HepG2 (cell line): ENCODE results near the gene MOB4. TPM values are rescaled to one million over a fixed set of nuclear protein-coding genes. Genes with fewer than 3 reads are reported as not detected.

Experiments
- FUBP1 ChIP-seq: sonication (generic); formaldehyde crosslinking; IDR thresholded peaks from 2 replicates; pipeline ENCODE4 v1.5.1; 2020; ENCODE audit warnings: missing genetic modification reagents, mild to moderate bottlenecking, borderline replicate concordance
- HNF4A ChIP-seq: sonication (generic); formaldehyde crosslinking; IDR thresholded peaks from 2 replicates; pipeline ENCODE4 v1.4.0; 2020; ENCODE audit warnings: missing genetic modification reagents
- HOXA3 ChIP-seq: sonication (generic); formaldehyde crosslinking; IDR thresholded peaks from 2 replicates; pipeline ENCODE4 v1.5.0; 2020; ENCODE audit warnings: missing genetic modification reagents
- KIAA2018 ChIP-seq: sonication (generic); formaldehyde crosslinking; IDR thresholded peaks from 2 replicates; pipeline ENCODE4 v1.5.0; 2020; ENCODE audit warnings: mild to moderate bottlenecking, missing genetic modification reagents, borderline replicate concordance
- MAX ChIP-seq: IDR thresholded peaks from 2 replicates; pipeline ENCODE4 v1.6.1; 2012; ENCODE audit warnings: inconsistent platforms
- NPAS2 ChIP-seq: sonication (generic); formaldehyde crosslinking; IDR thresholded peaks from 2 replicates; pipeline ENCODE4 v1.8.0; 2022; ENCODE audit warnings: mild to moderate bottlenecking, missing genetic modification reagents, borderline replicate concordance
- RBM22 ChIP-seq: fragments of 200-400 bp; formaldehyde crosslinking; optimal IDR thresholded peaks from 2 replicates; pipeline ENCODE3; 2017; ENCODE audit warnings: mild to moderate bottlenecking, low read length, moderate library complexity
- SPEN ChIP-seq: sonication (generic); formaldehyde crosslinking; IDR thresholded peaks from 2 replicates; pipeline ENCODE4 v1.5.1; 2020; ENCODE audit warnings: low read depth, mild to moderate bottlenecking, missing genetic modification reagents
- SYNCRIP ChIP-seq: fragments of 200-400 bp; formaldehyde crosslinking; IDR thresholded peaks from 2 replicates; pipeline ENCODE4 v1.6.1; 2018; ENCODE audit warnings: mild to moderate bottlenecking, low read depth, low read length; ENCODE audit not compliant: insufficient read depth
- ZFP82 ChIP-seq: sonication (generic); formaldehyde crosslinking; IDR thresholded peaks from 2 replicates; pipeline ENCODE4 v1.5.1; 2020; ENCODE audit warnings: mild to moderate bottlenecking, missing genetic modification reagents, borderline replicate concordance
- ZMYM4 ChIP-seq: sonication (generic); formaldehyde crosslinking; IDR thresholded peaks from 2 replicates; pipeline ENCODE4 v1.8.1; 2023; ENCODE audit warnings: mild to moderate bottlenecking, missing genetic modification reagents
- ZNF280D ChIP-seq: sonication (generic); formaldehyde crosslinking; IDR thresholded peaks from 2 replicates; pipeline ENCODE4 v1.5.1; 2020; ENCODE audit warnings: mild to moderate bottlenecking, missing genetic modification reagents
- ZNF30 ChIP-seq: sonication (generic); formaldehyde crosslinking; IDR thresholded peaks from 2 replicates; pipeline ENCODE4 v1.5.0; 2020; ENCODE audit warnings: mild to moderate bottlenecking, missing genetic modification reagents
- ZNF383 ChIP-seq: sonication (generic); formaldehyde crosslinking; IDR thresholded peaks from 2 replicates; pipeline ENCODE4 v1.4.0; 2020; ENCODE audit warnings: missing genetic modification reagents, mild to moderate bottlenecking, borderline replicate concordance
- ZNF619 ChIP-seq: sonication (generic); formaldehyde crosslinking; IDR thresholded peaks from 2 replicates; pipeline ENCODE4 v1.4.0; 2020; ENCODE audit warnings: mild to moderate bottlenecking, missing genetic modification reagents
- polyA plus RNA-seq, 8 experiments: library from polyadenylated mRNA; depleted of rRNA in 3 of 8; stranded (reverse) in 7 of 8; unstranded in 1 of 8; fragments of >200 nt; fragmentation: Illumina TruSeq in 4 of 8; extraction: Trizol in 4 of 8; gene quantifications; 2 replicates each; pipeline versions ENCODE4 v1.2.1 to v1.2.3, GENCODE V29; 2011 to 2016; ENCODE audit warnings: low read depth in 4 of 8, missing spikeins in 1 of 8, mixed read lengths in 1 of 8; ENCODE audit not compliant: insufficient read depth in 1 of 8
- total RNA-seq, 5 experiments: library from RNA; depleted of rRNA; stranded (reverse); fragments of >200 nt; fragmentation: Illumina TruSeq; extraction: Trizol; gene quantifications; 2 replicates each; pipeline ENCODE4 v1.2.3, GENCODE V29; 2016; ENCODE audit warnings: low read depth in 1 of 5

The MOB4 gene
- total and polyA plus RNA-seq, 2 of the 13 experiments (the other 11 are each of a cell fraction or from before 2014, with no cell fraction given): 35.7 to 38.6 TPM

GRCh38 chr2:197500503-197501131 is 15.2 kb upstream of the MOB4 start (continued):
- TF ChIP-seq ZNF280D (CRISPR knock-in tag) (no peak), ZNF619 (CRISPR knock-in tag) (no peak), ZMYM4 (CRISPR knock-in tag) (no peak), KIAA2018 (CRISPR knock-in tag) (no peak), RBM22 (no peak), ZFP82 (CRISPR knock-in tag) (no peak), ZNF30 (0 out of 2 replicates have a peak, but pooled peaks have one; percentile 83), FUBP1 (CRISPR knock-in tag) (no peak), HNF4A (CRISPR knock-in tag) (no peak), NPAS2 (0 out of 2 replicates have a peak, but pooled peaks have one; percentile 46), SPEN (CRISPR knock-in tag) (no peak; the same call in 1 of the 2 replicates), MAX (no peak), HOXA3 (no peak), SYNCRIP (no peak), ZNF383 (CRISPR knock-in tag) (0 out of 2 replicates have a peak, but pooled peaks have one; percentile 0)
